Neural cell (in vitro differentiated cells): ENCODE measurements around the gene JPH4. TPM values are rescaled to one million over a fixed set of nuclear protein-coding genes. Genes with fewer than 3 reads are reported as not detected.

Experiments
- H2AFZ ChIP-seq: fragments of 200-600, 300-800 bp; sonication (generic), shearing (Covaris generic); 2 replicates; pipeline ENCODE4 v1.6.0; 2014; ENCODE audit warnings: low read depth, mild to moderate bottlenecking, antibody characterized with exemption, low read length, moderate library complexity
- H3F3A ChIP-seq: fragments of 200-600 bp; shearing (Covaris generic); 2 replicates; pipeline ENCODE4 v1.6.1; 2016; ENCODE audit warnings: mild to moderate bottlenecking, moderate library complexity, mixed read lengths, antibody characterized with exemption, low read length; ENCODE audit not compliant: insufficient read depth, poor library complexity, severe bottlenecking
- H3K27ac ChIP-seq: fragments of 200-600, 300-800 bp; sonication (generic), shearing (Covaris generic); 2 replicates; pipeline ENCODE4 v1.5.1; 2014; ENCODE audit warnings: mild to moderate bottlenecking, low read length, moderate library complexity
- H3K27me3 ChIP-seq: fragments of 300-800, 200-600 bp; sonication (generic), shearing (Covaris generic); 2 replicates; pipeline ENCODE4 v1.6.0; 2014; ENCODE audit warnings: mild to moderate bottlenecking, low read depth, low read length, moderate library complexity; ENCODE audit not compliant: insufficient read depth
- H3K36me3 ChIP-seq: fragments of 300-800, 200-600 bp; sonication (generic), shearing (Covaris generic); 2 replicates; pipeline ENCODE4 v1.5.1; 2014; ENCODE audit warnings: mild to moderate bottlenecking, antibody characterized with exemption, low read length, moderate library complexity; ENCODE audit not compliant: insufficient read depth
- H3K4me2 ChIP-seq: fragments of 300-800, 200-600 bp; sonication (generic), shearing (Covaris generic); 2 replicates; pipeline ENCODE4 v1.6.0; 2014; ENCODE audit warnings: mild to moderate bottlenecking, low read length
- H3K4me3 ChIP-seq: fragments of 300-800, 200-600 bp; sonication (generic), shearing (Covaris generic); 2 replicates; pipeline ENCODE4 v1.5.1; 2014; ENCODE audit warnings: mild to moderate bottlenecking, low read length, moderate library complexity
- H3K79me2 ChIP-seq: fragments of 200-600 bp; shearing (Covaris generic); replicated peaks from 2 replicates; pipeline ENCODE4 v1.6.0; 2014; ENCODE audit warnings: mild to moderate bottlenecking, low read length, moderate library complexity; ENCODE audit not compliant: insufficient read depth
- H3K9ac ChIP-seq: fragments of 300-800, 200-600 bp; sonication (generic), shearing (Covaris generic); 2 replicates; pipeline ENCODE4 v1.6.1; 2016; ENCODE audit warnings: mild to moderate bottlenecking, low read length, mixed read lengths
- H3K9me2 ChIP-seq: fragments of 200-600 bp; shearing (Covaris generic); 2 replicates; pipeline ENCODE4 v1.6.1; 2016; ENCODE audit warnings: mild to moderate bottlenecking, low read length, mixed read lengths; ENCODE audit not compliant: insufficient read depth
- H3K9me3 ChIP-seq: fragments of 200-600, 300-800 bp; sonication (generic), shearing (Covaris generic); 2 replicates; pipeline ENCODE4 v1.6.1; 2016; ENCODE audit warnings: mild to moderate bottlenecking, mixed run types, low read length, moderate library complexity, mixed read lengths
- H4K20me1 ChIP-seq: fragments of 200-600 bp; shearing (Covaris generic); 2 replicates; pipeline ENCODE4 v1.6.1; 2016; ENCODE audit warnings: mild to moderate bottlenecking, mixed run types; ENCODE audit not compliant: insufficient read depth
- EP300 ChIP-seq: fragments of 450-650 bp; conservative IDR thresholded peaks from 2 replicates; pipeline ENCODE4 v1.6.1; 2014; ENCODE audit warnings: antibody characterized with exemption, mild to moderate bottlenecking, moderate library complexity; ENCODE audit not compliant: poor library complexity, severe bottlenecking
- EZH2 ChIP-seq: fragments of 200-600, 300-800 bp; shearing (Covaris generic), sonication (generic); IDR thresholded peaks from 2 replicates; pipeline ENCODE4 v1.6.1; 2014; ENCODE audit warnings: antibody characterized with exemption, low read length, borderline replicate concordance, mild to moderate bottlenecking; ENCODE audit not compliant: insufficient read depth, poor library complexity, severe bottlenecking
- MXI1 ChIP-seq: fragments of 450-650 bp; conservative IDR thresholded peaks from 2 replicates; pipeline ENCODE4 v1.6.1; 2014; ENCODE audit warnings: antibody characterized with exemption, mild to moderate bottlenecking; ENCODE audit not compliant: poor library complexity, severe bottlenecking
- POLR2AphosphoS5 ChIP-seq: IDR thresholded peaks from 2 replicates; pipeline ENCODE4 v1.6.1; 2012
- RAD21 ChIP-seq: fragments of 450-650 bp; conservative IDR thresholded peaks from 2 replicates; pipeline ENCODE4 v1.6.1; 2014; ENCODE audit warnings: antibody characterized with exemption, mild to moderate bottlenecking, moderate library complexity
- SMC3 ChIP-seq: fragments of 450-650 bp; conservative IDR thresholded peaks from 2 replicates; pipeline ENCODE4 v1.6.1; 2014; ENCODE audit warnings: antibody characterized with exemption, mild to moderate bottlenecking, moderate library complexity; ENCODE audit not compliant: poor library complexity
- TAF1 ChIP-seq: IDR thresholded peaks from 2 replicates; pipeline ENCODE4 v1.6.1; 2012; ENCODE audit warnings: low read depth
- polyA plus RNA-seq: library from polyadenylated mRNA; depleted of rRNA; stranded (reverse); fragments of >200 nt; gene quantifications from 2 replicates; pipeline ENCODE4 v1.2.3, GENCODE V29; 2014
- TF ChIP-seq, protein P1 (sequence below): IDR thresholded peaks from 2 replicates; pipeline ENCODE4 v1.6.1; 2012; ENCODE audit warnings: borderline replicate concordance
- TF ChIP-seq, protein P2 (sequence below): fragments of 450-650 bp; IDR thresholded peaks from 2 replicates; pipeline ENCODE4 v1.5.1; 2014; ENCODE audit warnings: antibody characterized with exemption, mild to moderate bottlenecking, moderate library complexity; ENCODE audit not compliant: poor library complexity, severe bottlenecking

Gene JPH4
- polyA plus RNA-seq, 1 donor from 2014 or later = 68.2 TPM

DNA sequence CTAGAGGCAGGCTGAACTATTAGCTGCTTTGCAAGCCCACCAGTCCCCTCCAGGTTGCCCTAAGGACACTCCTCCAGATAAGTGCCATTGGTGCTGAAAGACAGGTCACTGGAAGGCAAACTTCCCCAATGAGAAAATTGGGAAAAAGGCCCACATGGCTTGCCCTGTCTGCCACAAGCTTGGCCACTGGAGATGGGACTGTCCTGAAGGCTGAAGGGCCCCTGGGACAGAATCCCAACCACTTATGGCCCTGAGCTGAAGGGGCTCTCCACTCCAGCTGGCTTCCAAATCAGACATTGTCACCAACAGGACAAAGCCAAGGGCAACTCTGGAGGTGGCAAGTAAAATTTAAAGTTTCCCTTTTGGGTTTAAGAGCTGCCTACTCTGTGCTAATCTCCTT lies 45.4 kb upstream of the JPH4 start:
- Histone ChIP-seq H3K4me2 (no peak overlapping the region), H4K20me1 (no peaks in the 10 kb centered on the region), H3K4me3 (no peak overlapping the region), H3K9me2 (no peaks in the 10 kb centered on the region), H3K9ac (no peak overlapping the region), H3K36me3 (no peaks in the 10 kb centered on the region), H3K27ac (no peak overlapping the region), H3K27me3 (no peaks in the 10 kb centered on the region), H3K79me2 (no peaks in the 10 kb centered on the region), H3F3A (no peaks in the 10 kb centered on the region), H2AFZ (no peak overlapping the region), H3K9me3 (peaks cover 11% of the 10 kb centered on the region)
- no peak for TF ChIP-seq TAF1
- TF ChIP-seq RAD21 = no peak
- TF ChIP-seq, protein P1, sequence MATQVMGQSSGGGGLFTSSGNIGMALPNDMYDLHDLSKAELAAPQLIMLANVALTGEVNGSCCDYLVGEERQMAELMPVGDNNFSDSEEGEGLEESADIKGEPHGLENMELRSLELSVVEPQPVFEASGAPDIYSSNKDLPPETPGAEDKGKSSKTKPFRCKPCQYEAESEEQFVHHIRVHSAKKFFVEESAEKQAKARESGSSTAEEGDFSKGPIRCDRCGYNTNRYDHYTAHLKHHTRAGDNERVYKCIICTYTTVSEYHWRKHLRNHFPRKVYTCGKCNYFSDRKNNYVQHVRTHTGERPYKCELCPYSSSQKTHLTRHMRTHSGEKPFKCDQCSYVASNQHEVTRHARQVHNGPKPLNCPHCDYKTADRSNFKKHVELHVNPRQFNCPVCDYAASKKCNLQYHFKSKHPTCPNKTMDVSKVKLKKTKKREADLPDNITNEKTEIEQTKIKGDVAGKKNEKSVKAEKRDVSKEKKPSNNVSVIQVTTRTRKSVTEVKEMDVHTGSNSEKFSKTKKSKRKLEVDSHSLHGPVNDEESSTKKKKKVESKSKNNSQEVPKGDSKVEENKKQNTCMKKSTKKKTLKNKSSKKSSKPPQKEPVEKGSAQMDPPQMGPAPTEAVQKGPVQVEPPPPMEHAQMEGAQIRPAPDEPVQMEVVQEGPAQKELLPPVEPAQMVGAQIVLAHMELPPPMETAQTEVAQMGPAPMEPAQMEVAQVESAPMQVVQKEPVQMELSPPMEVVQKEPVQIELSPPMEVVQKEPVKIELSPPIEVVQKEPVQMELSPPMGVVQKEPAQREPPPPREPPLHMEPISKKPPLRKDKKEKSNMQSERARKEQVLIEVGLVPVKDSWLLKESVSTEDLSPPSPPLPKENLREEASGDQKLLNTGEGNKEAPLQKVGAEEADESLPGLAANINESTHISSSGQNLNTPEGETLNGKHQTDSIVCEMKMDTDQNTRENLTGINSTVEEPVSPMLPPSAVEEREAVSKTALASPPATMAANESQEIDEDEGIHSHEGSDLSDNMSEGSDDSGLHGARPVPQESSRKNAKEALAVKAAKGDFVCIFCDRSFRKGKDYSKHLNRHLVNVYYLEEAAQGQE = no peak
- TF ChIP-seq EP300 = no peak
- no peak for TF ChIP-seq EZH2
- no peak for TF ChIP-seq POLR2AphosphoS5
- TF ChIP-seq SMC3 = no peak
- TF ChIP-seq, protein P2, sequence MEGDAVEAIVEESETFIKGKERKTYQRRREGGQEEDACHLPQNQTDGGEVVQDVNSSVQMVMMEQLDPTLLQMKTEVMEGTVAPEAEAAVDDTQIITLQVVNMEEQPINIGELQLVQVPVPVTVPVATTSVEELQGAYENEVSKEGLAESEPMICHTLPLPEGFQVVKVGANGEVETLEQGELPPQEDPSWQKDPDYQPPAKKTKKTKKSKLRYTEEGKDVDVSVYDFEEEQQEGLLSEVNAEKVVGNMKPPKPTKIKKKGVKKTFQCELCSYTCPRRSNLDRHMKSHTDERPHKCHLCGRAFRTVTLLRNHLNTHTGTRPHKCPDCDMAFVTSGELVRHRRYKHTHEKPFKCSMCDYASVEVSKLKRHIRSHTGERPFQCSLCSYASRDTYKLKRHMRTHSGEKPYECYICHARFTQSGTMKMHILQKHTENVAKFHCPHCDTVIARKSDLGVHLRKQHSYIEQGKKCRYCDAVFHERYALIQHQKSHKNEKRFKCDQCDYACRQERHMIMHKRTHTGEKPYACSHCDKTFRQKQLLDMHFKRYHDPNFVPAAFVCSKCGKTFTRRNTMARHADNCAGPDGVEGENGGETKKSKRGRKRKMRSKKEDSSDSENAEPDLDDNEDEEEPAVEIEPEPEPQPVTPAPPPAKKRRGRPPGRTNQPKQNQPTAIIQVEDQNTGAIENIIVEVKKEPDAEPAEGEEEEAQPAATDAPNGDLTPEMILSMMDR = no peak
- TF ChIP-seq MXI1 = no peak

DNA sequence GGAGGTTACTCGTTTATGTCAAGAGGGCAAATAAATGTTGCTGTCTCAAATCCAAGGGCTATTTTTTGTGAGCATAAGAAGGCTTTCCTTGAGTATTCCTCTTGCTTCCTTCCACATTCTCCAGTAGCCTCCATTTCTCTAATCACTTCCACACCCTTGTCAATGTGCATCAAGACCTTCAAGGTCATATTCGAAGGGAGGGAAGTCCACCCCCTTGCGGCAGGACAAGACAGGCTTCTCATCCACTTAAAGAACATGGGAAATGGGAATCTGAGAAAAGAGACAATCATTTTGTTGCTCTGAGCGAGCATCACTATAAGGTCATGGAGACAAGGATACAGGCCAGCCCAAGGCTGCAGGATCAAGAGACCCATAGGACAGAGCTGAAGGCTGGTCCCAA lies 44.4 kb upstream of the JPH4 start:
- no peak overlapping the region for H3K27ac ChIP-seq
- H3F3A ChIP-seq = no peaks in the 10 kb centered on the region
- no peak overlapping the region for H3K4me2 ChIP-seq
- no peaks in the 10 kb centered on the region for H4K20me1 ChIP-seq
- H3K79me2 ChIP-seq = no peaks in the 10 kb centered on the region
- no peak overlapping the region for H3K4me3 ChIP-seq
- TF ChIP-seq, protein P2 = no peak
- TF ChIP-seq EZH2 (no peak), POLR2AphosphoS5 (no peak), MXI1 (no peak), RAD21 (no peak), EP300 (no peak), SMC3 (no peak), TAF1 (no peak)
- TF ChIP-seq, protein P1 = no peak
- H3K9me2 ChIP-seq = no peaks in the 10 kb centered on the region
- H2AFZ ChIP-seq = no peak overlapping the region
- peaks cover 11% of the 10 kb centered on the region for H3K9me3 ChIP-seq
- H3K9ac ChIP-seq = no peak overlapping the region
- no peaks in the 10 kb centered on the region for H3K36me3 ChIP-seq
- no peaks in the 10 kb centered on the region for H3K27me3 ChIP-seq
